CD4-positive, alpha-beta T cell treated with Interleukin-1 beta for 1 hour (primary cell): ENCODE data around the gene FGF4.

Source experiments
- DNase-seq, 2 donors: peaks; one replicate each; pipeline ENCODE4 v3.0.0-alpha.2; 2020 to 2022

The FGF4 gene

DNA sequence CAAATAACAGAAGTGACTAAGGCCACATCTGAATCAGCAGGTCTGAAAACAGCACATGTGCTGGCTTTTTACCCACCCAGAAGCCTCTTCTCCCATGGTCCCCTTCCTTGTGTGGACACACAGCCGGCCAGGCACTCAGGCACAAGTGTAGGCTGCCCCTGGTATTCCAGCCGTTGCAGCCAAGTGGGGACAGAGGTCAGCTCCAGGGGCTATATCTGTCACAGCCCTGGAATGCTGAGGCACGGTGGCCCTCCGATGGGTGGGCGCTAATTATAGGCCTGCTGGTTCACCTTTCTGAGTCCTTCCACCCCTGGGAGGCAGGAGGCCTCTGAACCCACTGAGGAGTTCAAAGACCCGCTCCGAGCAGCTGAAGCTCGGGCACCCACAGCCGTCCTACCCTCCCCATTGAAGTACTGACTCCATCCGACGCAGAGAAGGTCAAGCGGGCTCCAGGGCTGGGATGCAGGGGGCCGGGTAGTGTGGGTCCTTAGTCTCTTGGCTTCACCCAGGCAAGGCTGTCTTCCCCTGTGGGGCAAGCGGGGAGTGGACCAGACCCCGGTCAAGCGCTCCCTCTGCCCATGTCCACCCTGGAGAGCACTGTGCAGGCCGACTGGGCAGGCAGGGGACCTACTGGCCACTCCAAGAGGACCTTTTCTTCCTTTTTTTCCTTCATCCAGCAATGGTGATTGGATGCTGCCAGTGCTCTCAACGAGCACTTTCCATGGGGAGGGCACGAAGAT lies 29.8 kb upstream of the FGF4 start:
- no peak for DNase-seq

DNA sequence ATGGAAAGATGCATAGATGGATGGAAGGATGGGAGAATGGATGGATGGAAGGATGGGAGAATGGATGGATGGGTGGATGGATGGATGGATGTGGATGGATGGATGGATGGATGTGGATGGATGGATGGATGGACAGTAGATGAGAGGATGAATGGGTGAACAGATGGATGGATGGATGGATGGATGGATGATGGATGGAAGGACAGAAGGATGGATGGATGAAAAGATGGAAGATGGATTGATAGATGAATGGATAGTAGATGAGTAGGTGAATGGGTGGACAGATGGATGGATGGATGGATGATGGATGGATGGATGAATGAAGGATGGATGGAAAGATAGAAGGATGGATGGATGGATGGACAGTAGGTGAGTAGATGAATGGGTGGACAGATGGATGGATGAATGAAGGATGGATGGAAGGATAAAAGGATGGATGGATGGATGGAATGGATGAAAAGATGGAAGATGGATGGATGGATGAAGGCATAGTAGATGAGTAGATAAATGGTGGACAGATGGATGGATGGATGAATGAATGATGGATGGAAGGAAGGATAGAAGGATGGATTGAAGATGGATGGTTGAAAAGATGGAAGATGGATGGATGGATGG lies 28.6 kb upstream of the FGF4 start:
- DNase-seq = no peak

DNA sequence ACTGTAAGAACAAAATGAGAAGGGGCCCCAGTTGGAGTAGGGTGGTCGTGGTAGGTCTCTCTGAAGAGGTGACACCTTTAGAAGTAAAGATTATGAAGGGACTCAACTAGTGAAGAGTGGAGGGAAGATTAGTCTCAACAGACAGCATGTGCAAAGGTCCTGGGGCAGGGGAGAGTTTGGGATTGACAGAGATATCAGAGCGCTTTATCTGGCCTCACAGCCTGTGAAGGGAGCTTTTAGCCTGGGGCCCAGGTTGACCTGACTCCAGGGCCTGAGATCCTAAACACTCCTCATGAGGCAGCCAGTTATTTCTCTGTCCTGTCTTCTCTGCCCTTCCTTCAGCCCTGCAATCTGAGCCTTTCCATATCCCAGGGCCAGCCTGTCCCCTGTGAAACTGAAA lies 27.9 kb upstream of the FGF4 start:
- DNase-seq = no peak

DNA sequence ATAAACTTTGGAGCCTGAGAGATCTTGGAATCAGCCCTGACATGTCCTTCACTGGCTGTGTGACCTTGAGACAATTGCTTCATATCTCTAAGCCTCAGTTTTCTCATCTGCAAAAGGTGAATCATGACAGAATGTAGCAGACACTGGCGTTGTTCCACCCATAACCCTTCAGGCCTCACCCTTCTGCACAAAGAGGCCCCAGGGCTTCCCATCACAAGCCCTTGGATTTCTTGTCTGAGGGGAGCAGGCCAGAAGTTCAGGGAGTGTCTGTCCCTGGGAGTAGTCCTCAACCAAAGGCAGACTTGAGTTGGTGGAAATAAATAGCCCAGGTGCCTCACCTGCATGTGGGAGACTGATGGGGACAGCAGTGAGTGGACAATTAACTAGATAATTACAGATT lies 27.4 kb upstream of the FGF4 start:
- no peak for DNase-seq

DNA sequence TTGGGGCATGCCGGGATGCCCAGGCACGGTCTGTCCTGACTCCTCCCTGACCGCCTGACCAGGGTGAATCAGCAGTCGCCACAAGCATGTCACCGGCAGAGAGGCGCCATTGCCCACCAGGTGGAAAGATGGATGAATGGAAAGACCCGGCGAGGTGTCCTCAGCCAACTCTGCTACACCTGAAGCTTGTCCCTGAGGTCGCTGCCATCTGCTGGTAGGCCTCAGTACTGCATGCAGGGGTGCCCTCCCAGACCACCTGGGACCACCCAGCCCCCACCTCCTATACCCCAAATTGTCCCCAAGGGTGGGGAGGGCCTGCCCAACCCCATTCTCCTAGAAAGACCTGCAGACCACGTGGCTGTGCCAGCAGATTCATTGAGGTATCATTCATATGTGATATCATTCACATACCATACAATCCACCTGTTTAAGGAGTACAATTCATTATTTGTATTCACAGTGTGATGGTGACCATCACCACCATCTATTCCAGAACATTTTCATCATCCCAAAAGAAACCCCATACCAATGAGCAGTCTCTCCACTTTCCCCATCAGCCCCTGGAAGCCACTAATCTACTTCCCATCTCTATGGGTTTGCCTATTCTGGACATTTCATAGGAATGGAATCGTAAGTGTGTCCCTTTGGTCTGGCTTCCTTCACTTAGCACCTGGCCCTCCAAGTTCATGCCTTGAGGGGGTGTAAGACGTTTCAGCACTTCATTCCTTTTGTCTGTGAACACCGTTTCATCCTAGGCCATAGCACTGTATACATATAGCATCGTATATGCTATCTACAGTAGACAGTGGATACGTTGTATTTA lies 26.6 kb upstream of the FGF4 start:
- DNase-seq = peak; percentile 4 to 5

DNA sequence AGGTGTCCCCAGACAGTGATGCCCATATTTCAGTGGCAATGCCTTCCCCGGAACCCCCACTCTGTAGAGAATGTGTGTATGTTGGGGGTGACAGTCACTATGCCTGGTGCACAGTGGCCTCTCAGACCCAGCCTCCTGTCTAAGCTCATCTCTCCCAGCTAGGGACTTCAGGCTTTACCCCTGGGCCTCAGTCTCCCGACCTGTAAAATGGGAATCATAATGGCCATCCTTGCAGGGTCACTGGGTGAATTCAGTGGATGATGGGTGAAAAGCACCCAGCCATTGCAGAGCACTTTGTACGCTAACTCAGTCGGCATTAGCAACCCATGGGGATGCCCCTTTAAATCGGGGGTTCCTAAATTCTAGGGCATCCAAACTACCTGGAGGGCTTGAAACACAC lies 25.1 kb upstream of the FGF4 start:
- DNase-seq = no peak

DNA sequence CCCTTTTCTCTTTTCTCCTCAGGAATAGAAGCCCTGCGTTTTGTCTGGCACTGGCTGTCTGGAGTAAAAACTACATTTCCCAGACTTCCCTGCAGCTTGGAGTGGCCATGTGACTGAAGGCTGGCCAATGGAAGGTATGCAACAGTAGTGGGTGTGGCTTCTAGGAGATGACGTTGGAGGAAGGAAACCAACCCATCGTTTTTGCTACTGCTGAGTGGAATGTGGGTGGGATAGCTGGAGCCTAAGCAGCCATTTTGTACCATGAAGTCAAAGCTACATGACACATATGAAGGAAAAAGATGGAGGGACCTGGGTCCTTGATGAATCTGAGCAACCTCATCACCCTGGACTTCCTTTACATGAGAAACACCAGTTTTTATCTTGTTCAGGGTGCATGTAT lies 24.4 kb upstream of the FGF4 start:
- no peak for DNase-seq

DNA sequence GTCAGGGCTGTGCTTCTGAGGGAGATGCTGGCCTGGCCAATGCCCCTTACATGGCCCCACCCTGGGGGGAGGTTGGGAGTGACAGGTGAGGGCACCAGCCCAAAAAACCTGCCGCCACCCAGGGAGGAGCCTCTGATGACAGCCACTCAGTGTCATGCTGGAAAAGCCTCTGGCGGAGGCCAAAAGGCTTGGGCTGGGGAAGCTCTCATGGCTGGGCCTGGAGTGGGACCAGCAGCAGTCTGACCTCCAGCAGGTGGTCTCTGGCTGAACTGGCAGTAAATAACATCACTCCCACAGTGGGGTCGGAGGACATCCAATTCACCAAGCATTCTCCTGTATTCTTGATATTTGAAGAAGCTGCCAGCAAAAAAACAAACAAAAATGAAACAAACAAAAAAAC lies 24.0 kb upstream of the FGF4 start:
- DNase-seq = no peak

DNA sequence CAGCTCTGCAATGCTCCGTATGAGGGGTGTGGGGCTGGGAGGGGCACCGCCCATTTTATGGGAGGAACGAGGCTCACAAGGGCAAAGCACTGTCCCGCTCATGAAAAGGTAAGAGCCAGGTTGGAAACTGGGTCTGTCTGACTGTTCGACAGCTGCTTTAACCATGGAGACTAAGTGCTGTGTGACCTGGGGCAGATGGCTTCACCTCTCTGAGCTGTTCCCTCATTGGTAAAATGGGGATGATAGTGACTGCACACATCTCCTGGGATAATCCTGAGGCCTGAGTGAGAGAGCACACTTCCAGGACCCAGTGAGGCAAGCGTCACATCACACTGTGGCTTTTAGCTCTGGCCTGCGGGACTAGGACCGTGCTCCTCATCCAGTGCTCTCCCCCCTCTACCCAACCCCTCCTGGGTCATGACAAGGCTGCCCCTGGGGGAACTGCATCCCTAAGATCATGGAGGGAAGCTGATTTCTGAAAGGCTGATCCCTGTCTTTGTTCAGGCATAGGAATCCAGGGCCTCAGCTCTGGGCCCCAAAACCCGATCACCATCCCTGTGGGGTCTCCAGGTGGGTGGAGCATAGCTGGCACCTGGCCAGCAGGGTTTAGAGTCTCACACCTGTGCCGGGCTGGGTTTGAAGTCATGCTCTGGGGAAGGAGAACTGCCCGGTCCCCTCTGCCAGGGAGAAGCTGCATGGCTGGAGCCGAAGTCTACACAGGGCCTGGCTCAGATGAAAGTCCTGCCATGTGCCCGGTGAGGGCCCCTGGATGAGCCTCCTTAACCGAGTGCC lies 22.8 kb upstream of the FGF4 start:
- no peak for DNase-seq

DNA sequence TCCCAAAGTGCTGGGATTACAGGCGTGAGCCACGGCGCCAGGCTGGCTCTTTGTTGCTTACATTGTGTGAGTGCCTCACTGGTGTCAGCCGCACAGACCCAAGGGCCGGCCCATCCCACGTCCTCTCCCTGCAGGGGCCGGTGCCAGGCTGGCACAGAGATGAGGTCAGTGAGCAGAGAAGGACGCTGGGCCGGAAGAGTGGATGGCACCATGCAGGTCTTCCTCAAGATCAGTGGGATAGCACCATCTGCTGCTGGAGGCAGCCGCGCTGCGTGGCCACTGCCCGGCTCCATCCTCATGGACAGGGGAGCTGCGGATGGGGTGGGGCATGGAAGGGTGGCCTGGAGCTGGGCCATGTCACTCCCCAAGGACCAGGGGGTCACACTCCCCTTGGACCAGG lies 22.0 kb upstream of the FGF4 start:
- DNase-seq = no peak

DNA sequence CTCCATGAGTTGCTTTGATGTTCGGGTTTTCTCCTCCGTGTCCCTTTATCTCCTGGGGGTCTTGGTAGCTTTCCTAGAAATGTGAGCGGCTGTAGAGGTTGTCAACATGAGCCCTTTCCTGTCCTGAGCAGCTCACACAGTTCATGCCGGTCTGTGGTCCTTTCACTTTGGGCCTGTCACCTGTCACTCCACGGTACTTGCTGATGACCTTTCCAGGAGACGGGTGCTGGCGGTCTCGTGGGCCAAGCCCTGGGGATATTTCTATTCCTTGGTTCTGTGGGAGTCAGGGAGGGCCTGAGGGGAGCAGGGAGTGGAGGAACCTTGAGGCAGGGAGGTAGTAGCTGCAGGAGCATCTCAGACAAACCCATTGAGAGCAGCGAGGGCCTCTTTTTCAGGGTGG lies 20.9 kb upstream of the FGF4 start:
- no peak for DNase-seq

DNA sequence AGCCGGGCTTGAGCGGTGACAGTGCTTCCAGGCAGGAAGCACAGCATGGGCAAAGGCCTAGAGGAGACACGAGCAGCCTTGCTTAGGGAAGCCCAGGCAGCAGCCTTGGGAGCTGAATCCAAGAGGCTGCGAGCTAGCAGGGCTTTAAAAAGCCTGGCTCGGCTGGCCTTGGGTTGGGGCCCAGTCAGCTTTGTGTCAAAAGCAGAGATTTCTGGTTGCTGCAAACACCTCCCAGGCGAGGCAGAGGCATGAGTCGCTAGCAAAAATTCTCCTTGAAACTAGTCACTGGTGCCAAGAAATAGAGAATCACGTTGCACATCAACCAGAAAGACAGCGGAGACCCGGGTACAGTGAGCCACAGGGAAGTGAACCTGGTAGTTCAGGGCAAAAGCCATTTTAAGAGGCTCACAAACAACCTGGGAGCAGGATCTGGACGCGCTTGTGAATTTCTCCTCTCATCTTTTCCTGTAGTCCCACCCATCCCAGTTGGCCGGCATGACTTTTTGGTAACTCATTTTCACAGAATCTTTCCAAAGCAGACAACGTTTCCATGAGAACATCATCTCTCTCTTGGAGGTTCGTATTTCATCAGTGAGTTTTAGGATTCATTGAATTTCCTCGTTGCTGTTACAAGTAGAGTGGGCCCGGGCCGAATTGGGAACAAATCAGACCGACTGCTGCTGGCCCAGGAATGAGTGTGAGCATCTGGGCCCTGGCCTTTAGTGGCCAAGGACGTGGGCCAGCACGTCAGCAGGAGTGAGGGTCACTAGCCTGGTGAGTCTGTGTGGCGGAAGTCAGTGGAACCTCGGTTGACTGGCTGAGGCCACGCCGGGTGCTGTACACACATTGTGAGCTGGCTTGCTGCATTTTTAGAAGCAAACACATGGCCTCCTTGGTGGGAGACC lies 16.4 kb upstream of the FGF4 start:
- no peak for DNase-seq

DNA sequence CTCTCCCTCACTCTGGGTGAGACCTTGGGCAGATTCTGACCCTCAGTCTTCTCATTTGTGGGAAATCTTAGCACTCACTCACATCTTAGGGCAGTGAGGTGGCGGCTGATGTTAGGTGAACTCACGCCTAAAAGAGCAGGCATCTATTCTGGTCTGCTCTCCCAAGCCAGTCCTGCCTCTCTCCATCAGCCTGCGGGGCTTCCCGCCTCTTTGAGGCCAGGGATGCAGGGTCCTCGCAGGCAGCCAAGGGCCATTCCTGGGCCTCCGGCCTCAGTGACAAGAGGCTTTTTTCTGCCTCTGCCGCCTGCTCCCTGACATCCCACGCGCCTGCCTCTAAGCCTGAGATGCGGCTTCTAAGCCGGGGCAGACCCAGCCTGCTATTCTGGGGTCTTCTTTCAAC lies 13.8 kb upstream of the FGF4 start:
- no peak for DNase-seq

DNA sequence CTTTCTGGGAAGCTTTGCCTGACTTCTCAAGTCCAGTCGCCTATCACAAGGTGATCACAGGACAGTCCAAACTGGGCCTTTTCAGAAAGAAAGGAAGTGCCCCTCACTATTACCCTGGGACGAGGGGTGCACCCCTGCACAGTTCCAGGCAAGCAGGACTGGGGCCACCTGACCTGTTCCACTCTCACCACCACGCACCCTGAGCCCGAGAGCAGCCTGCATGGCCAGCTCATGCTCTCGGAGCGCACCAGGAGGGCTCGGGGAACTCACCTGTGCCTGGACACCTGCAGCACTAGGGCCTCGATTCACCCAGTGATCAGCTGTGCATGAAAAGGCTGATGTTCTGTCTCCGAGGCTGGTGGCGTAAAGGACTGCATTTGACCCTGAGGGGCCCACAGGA lies 12.8 kb upstream of the FGF4 start:
- no peak for DNase-seq

DNA sequence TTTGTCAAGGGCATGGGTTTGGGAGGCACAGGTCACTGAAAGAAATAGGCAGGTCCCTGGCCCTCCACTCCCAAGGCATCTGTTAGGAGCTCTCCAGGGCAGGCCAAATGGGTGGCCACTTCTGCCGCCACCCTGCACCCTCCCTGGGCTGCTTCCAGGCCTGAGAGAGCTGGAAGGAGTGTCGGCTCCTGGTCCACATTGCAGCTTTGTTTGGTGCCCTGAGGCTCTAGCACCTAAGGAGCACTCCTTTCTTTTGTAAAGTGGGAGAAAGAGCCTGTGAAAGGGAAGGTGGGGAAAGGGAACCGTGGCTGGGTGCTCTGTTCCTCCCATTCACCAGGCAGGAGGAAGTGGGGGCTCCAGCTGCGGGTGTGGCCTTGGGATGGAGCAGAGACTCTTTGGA lies 12.3 kb upstream of the FGF4 start:
- no peak for DNase-seq

DNA sequence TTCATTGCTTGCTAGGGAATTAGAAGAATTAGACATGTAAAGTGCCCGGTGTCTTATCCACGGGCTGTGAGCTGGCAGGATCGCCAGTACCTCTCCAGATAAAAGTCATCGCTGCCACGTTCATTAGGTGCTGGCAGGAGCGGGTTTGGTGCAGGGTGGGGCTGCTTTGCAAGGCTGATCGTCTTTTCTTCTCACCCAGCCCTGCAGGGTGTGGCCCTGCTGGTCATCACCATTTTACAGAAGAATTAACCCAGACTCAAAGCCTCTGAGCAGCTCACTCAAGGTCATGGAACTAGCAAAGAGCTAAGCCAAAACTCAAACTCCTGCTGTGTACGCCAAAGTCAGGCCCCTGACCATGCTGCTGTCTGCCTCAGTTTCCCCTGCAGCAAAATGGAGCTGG lies 6.1 kb upstream of the FGF4 start:
- no peak for DNase-seq

DNA sequence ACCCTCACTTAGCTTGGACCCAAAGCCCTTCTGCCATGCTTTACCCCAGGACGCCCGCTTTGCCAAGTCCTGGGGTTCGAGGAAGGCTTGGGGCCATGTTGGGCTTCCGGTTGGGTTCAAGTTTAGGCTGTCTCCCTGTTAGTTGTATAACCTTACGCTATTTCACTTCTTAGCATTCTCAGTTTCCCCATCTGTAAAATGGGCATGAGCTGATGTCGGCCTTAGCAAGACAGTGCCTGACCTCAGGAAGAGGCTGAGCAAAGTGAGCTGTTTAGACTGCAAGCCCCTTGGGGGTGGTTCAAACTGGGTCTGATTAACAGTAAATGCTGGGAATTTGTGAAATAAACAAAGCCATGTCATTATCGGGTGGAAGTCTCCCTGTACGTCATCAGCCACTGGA lies 3.2 kb upstream of the FGF4 start:
- DNase-seq = no peak

DNA sequence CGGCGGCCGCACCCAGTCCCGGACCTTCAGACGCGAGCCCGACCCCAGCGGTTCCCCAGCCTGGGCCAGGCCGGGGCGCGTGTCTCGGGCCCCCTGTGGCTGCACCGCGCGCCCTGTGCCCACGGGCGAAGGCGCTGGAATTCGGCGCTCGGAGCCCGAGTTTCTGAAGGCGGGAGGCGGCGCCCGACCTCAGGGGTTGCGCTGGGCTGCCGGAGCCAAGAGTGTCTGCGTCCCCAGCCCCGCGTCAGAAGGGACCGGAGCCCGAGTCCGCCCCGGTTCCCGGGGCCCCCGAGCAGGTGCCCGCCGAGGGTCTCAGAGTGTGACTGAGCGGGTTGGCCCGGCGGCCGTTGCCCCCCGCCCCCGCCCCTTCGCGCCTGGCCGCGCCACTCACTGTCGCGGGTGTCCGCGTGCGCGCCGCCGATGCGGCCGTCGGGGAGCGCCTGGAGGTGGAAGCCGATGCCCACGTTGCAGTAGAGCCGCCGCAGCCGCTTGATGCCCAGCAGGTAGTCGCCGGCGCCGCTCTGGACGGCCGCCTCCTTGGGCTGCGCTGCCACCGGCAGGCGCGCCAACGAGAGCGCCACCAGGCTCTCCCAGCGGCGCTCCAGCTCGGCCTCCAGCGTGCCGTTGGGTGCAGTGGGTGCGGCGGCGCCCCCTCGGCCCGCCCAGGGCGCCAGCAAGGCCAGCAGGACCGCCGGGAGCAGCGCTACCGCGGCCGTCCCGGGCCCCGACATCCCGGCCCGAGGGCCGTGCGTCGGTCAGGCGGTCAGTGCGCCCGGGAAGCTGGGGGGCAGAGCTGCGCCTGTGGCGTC lies 583 bp downstream of the FGF4 start:
- DNase-seq = no peak

DNA sequence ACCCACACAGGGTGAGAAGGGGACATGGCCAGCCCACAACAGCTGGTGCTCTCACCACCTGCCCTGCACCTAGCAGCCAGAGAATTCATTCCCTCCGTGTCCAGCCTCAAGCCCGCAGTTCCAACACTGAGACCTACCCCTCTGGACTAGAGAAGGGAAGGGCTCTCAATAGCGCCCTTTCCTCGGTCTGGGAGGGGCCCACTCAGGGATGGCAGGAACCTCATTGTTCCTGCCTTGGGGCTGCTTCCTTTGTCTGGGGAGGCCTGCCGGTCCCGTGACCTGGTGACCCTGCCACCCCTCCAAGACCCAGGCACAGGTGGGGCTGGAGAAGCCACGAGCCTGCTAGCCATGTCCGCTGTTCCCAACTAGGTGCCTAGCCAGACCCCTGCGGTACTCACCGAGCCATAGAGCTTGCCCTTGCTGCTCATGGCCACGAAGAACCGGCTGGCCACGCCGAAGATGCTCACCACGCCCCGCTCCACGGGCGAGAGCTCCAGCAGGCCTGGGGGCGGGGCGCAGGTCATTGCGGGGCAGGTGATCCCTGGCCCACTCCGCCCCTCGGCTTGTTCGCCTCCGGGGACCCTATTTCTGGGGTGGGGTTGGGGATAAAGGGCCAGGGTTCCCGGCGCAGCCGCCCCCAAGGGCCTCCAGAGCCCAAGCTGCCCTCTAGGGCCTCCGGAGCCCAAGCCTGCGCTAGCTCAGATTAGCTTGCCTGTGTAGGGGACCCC lies 1.4 kb downstream of the FGF4 start:
- DNase-seq = no peak

DNA sequence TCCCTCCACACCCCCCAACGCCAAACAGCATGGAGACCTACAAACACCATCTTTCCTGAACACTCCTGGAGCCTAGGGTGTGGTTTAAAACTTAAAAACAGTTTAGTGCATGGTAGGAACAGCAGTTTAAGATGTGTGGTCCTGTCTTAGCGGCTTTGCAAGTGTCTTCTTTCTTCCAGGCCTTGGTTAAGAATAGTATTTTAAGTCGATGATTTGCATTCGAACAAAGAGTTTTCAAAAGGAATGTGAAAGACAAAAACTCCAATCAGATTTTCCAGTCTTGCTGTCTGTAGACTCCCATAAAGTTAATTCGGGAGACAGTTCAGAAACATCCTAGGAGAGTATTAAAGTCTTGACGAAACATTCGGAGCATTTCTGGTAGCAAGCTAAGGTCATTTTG lies 3.7 kb downstream of the FGF4 start:
- DNase-seq = no peak

DNA sequence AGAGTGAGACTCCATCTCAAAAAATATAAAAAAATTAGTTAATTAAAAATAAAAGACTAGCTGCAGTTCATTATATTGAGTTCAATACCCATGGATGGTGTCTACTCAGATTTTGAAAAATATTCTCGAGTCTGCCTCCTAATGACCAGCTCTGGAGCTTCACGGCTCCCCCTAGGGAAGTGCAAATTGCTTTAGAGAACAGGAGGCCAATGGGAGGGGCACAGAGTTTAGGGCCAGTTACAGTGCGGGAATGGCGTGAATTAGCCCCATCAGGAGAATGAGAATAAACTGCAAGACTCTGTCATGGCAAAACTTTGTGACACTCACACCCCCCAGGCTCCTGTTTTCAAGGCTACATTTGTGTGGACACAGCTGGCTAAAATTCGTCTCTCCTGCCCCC lies 4.6 kb downstream of the FGF4 start:
- no peak for DNase-seq
